Activated CD4-positive, CD25-positive, alpha-beta regulatory T cell (primary cell): ENCODE measurements around the gene ZNF33A.
"Not testable (repeated sequence)": the region's sequence is repeated elsewhere in the genome, so short reads cannot be mapped to it uniquely, and the experiment has no call there.

ENCODE experiments used
- DNase-seq, 4 experiments: peaks; one replicate each; lab custom pipeline; 2025; lab: John Stamatoyannopoulos, UW

ZNF33A gene

DNA sequence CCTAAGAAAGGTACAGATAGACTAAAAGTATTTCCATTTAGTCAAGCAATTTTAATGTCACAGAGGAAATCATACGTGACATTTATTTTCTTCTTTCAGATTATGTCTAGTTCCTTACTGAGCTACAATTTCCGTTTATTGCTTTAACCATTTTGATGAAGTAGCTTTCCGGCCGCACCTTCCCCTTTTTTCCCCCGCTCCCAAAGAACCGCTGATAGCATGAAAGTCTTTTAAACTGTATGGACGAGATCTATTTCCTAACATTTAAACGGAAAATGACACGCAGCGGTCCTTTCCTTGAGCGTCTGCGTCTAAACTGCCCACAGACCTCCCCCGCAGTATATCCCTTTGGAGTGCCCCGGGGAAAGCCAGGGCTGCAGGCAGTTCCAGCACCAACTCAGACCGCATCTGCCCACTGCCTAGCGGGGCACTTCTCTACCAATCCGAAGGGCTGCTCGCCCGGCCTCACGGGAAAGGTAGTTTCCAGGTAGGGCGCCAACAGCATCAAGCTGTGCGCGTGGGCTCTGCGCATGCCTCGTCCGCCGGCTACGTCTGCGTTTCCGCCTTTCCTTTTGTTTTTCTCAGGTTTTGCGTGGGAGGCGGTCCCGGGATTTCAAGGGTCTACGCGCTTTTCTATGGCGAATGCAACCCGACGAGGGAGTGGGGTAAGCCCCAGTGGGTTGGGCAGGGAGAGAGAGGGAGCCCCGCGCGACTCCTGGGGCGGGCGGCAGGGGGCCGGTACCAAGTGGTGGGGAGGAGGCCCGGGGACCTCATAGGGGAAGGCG, at the start of gene ZNF33A:
Gene ZNF33A, plus strand, starts transcription at position 557 of the 785 bp plus-strand sequence. CDS start 1,667 bp downstream, outside the sequence.
- DNase-seq: peak; percentile 73 to 81 (median 80)

DNA sequence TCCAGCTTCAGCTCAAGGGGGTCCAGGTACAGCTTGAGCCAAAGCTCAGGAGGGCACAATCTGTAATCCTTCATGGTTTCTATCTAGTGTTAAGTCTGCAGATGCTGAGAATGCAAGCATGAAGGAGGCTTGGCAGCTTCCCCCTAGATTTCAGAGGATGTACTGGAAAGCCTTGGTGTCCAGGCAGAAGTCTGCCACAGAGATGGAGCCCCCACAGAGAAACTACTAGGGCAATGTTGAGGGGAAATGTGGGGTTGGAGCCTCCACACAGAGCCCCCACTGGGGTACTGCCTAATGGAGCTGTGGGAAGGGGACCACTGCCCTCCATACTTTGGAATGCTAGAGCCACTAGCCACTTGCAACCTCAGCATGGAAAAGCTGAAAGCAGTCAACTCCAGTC, 45.5 kb upstream of the ZNF33A start:
- no peak for DNase-seq

DNA sequence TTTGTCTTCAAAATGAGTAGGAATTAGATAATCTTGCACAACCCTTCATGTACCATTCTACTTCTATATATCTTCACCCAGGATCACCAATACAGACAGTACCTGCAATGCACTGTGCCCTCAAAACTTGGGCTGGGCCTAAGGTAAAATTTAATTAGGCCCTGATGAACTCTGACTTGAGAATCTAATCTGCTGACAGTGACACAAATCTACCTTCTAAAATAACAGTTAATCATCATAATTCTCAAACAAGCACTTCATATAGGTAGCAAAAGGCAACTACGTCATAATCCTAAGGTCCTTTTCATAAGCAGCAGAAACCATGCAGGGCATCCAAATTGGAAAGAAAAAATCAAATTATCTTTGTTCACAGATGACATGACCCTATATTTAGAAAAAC, 38.1 kb upstream of the ZNF33A start:
- no peak for DNase-seq

DNA sequence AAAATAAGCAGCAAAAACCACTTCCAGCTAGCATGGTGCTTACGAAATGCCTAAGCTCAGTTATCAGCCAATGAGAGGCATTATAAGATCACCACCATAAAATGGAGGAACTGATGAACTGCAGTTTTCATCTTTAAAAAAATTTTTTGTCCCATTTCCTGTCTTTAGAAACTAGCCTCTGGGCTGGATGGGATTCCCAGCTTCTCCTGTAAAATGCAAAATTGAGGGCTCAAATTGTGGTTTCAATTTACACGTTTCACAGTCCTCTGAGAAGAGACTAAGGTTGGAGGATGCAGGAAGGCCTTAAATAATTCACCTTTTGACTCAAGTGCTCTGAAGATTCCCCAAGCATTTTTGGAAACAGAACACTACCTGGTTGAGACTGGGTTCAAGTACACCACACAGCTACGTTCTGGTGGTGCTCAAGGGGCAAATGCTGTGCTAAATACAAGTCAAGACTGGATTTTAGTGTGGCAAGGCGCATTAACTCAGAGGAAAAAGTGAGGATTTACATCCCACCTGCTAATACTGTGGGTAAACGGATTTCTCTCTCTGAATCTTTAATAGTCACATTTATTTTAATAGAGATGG, 35.0 kb upstream of the ZNF33A start:
- no peak for DNase-seq

DNA sequence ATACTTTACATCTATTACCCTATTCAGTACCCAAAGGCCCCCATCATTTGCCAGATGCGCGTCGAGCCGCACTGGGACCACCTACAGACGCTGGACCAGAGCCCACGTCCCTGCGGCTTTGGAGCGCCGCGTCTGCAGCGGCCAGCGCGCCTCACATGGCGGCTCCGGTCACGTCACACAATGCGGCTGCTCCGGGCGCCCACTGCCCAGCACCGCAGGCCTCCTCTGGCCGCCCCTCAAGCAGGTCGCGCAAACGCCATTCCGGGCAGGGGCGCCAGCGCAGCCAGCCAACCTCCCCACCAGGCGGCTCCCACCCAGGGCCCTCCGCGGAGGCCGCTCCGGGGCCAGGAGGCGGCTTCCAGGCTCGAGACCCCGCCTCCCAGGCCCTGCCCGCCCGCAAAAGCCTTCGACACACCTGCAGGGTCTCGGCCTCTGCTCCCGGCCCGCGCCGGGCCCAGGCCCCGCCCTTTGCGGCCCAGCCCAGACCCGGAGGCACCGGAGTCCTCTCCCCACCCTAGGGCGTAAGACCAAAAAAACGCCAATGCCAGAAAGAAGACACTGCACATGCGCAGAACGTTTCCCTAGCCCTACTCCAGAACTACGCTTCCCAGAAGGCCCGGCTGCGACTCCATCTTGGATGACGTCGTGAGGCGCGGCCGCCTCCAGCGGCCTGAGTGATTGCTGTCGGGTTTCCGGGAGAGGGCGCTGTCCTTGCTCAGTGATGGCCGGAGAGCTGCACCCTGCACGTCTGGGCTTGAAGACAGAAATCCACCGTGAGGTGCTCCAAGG, 34.2 kb upstream of the ZNF33A start, which contains the start of gene ZNF25:
Gene ZNF25, minus strand, starts transcription at position 557 of the 789 bp plus-strand sequence. CDS start 4,925 bp downstream, outside the sequence.
- DNase-seq: peak; percentile 91 to 96 (median 94)

DNA sequence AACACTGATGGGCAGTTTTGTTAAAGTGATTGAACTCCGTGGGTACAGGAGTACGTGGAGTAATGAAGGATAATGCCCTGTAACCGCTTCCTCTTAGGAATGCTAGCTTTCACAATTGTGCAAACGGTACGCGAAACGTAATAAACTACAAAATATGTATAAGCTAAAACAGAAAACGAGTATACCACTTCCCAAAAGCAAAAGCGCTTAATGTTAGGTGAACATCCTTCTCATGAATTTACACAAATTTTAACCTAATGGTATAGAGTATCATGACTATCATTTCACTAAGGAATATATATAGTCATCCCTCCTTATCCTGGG, 33.6 kb upstream of the ZNF33A start:
- DNase-seq: no peak

DNA sequence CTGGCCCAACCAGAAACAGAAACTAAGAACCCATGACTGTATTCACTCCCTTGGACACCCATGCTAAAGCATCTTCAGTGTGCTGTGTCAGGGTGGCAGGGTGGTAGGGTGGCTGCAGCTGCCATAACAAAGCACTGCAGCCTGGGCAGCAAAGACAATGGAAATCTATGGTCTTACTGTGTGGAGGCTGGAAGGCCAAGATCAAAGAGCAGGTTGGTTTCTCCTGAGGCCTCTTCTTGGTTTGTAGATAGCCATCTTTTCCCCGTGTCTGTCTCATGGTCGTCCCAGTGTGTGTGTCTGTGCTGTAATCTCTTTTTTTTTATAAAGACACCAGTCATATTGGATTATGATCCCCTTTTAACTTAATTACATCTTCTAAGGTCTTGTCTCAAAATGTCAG, 18.8 kb upstream of the ZNF33A start:
- DNase-seq: no peak

DNA sequence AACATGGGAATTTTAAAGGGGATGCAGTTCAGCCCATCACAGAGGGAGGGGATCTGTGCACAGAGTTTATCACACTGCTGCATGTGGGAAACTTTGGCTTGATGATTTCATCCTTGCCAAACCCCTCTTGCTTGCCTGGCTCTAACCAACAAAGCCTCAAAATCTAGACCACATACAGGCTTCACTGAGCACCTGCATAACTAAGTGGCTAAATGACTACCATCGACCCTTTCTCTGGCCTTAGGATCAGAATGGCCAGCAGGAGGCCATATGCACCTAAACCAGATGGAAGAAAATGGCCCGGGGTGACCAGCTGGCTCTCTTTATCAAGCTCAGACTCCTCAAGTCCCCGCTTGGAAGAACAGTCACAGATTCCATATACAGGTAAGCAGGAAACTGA, 18.4 kb upstream of the ZNF33A start:
- DNase-seq: no peak

DNA sequence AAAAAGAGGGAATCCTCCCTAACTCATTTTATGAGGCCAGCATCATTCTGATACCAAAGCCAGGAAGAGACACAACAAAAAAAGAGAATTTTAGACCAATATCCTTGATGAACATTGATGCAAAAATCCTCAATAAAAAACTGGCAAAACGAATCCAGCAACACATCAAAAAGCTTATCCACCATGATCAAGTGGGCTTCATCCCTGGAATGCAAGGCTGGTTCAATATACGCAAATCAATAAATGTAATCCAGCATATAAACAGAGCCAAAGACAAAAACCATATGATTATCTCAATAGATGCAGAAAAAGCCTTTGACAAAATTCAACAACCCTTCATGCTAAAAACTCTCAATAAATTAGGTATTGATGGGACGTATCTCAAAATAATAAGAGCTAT, 11.6 kb upstream of the ZNF33A start:
- not testable (repeated sequence) for DNase-seq

DNA sequence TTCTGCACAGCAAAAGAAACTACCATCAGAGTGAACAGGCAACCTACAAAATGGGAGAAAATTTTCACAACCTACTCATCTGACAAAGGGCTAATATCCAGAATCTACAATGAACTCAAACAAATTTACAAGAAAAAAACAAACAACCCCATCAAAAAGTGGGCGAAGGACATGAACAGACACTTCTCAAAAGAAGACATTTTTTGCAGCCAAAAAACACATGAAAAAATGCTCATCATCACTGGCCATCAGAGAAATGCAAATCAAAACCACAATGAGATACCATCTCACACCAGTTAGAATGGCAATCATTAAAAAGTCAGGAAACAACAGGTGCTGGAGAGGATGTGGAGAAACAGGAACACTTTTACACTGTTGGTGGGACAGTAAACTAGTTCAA, 10.0 kb upstream of the ZNF33A start:
- DNase-seq: not testable (repeated sequence)

DNA sequence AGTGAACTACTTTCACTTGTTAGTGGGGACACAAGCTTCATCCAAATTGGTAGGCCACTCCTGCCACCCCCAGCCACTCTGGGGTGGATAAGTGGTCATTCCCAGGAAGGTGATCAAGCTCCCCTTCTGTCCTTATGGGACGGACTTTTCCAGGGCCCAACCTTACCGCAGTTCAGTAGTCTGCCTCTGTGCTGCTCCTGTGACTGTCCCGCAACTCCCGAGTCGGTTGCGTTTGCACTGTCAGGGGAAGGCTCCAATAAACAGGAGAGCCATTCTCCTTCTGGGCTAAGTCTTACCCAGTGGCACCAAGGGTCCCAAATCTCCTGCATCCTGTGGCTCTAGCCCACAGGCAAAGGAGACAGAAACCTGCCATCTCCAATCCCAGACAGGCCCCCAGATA, 7.4 kb upstream of the ZNF33A start:
- DNase-seq: no peak

DNA sequence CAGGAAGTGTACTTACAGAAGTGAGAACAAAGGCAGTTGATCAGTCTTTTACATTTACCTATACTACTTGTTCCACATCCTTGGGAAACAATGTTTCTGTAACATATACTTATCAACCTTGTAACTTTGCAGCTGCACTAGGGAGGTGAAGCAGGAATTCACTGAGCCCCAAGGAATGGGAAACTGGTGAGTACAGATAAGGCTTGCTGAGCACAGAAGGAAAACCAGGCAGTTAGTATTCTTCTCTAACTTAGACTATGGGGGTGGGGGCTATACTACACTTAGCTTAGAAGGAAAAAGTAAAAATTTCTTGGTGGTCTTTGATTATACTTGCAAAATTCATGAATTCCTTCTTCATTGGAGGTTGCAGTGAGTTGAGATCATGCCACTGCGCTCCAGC, 6.9 kb upstream of the ZNF33A start:
- no peak for DNase-seq

DNA sequence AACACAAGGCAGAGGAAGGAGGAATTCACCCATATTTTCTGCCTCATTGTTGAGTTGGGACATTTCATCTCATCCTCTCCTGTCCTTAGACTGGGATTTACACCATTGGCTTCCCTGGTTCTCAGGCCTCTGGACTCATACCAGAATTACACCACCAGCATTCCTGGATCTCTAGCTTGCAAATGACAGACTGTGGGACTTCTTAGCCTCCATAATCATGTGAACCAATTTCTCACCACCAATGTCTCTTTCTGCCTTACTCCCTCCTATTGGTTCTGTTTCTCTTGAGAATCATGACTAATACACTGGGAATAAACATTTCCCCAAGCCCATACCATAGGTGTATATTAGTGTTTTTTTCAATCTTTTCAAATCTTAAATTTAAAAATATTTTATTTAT, 2.9 kb upstream of the ZNF33A start:
- DNase-seq: no peak

DNA sequence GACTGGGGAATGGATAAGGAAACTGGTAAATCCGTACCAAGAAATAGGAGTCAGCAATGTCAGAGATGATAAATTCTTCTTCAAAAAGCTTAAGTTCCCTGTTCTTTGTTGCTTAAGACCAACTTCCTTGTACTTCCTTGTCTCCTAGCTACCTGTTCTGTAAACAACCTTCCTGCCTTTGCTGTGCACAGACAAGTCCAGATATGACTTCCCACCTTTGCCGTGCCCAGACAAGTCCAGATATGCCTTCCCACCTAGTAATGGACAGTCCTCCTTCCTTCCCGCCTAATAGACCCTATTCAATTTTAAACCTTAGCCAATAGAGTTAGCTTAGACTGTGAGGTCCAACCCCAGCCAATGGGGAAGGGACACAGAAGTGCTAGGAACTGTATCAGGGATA, 2.5 kb upstream of the ZNF33A start:
- no peak for DNase-seq

DNA sequence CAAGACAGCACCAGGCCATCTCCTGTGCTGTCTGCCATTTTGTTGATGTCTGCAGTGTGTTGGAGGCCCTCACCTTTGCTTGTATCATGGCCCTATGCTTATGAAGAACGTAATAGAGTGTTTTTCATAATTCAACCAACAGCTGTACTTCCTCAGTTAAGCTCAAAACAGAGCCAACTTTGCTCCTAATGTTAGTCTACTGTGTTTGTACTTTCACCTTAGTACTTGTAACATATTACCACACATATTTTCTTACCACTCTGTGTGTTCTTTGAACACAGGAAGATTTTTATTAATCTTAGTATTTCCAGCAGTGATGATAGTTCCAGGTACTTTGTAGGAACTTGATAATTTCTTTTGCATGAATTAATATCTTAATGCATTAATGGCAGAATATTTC, 5.9 kb downstream of the ZNF33A start:
- no peak for DNase-seq

DNA sequence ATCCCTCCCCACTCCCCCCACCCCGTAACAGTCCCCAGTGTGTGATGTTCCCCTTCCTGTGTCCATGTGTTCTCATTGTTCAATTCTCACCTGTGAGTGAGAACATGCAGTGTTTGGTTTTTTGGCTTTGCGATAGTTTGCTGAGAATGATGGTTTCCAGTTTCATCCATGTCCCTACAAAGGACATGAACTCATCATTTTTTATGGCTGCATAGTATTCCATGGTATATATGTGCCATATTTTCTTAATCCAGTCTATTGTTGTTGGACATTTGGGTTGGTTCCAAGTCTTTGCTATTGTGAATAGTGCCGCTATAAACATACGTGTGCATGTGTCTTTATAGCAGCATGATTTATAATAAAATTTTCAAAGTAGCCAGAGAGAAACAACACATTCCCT, 8.6 kb downstream of the ZNF33A start:
- not testable (repeated sequence) for DNase-seq

DNA sequence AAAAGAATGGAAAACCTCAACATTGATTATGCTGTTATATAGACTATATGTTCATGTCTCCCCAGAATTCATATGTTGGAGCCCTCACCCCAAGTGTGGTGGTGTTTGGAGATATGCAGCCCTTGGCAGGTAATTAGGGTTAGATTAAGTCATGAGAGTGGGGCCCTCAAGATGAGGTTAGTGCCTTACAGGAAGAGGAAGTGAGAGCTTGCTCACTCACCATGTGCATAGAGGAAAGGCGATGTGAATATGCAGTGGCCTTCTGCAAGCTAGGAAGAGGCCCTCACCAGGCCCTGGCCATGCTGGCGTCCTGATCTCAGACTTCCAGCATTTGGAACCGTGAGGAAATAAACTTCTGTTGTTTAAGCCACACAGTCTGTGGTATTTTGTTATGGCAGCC, 14.8 kb downstream of the ZNF33A start:
- no peak for DNase-seq

DNA sequence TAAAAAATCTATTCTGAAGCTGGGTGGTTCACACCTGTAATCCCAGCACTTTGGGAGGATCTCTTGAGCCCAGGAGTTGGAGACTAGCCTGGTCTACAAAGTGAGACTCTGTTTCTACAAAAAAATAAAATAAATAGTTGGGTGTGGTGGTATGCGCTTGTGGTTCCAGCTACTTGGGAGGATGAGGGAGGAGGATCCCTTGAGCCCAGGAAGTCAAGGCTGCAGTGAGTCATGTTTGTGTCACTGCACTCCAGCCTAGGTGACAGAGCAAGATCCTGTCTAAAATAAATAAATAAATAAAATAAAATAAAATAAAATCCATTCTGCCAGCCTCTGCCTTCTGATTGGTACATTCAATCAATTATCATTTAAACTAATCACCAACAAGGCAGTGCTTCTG, 17.5 kb downstream of the ZNF33A start:
- no peak for DNase-seq

DNA sequence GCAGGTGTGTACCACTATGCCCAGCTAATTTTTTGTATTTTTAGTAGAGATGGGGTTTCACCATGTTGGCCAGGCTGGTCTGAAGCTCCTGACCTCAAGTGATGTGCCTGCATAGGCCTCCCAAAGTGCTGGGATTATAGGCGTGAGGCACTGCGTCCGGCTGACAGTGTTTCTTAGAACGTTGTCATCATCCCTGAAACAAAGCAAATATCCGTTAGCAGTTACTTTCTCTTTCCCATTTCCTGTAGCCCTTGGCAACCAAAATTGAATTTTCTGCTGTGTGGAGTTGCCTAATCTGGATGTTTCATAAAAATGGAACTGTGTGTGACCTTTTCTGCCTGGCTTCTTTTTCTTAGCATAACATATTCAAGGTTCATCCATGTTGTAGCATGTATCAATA, 22.4 kb downstream of the ZNF33A start:
- DNase-seq: no peak

DNA sequence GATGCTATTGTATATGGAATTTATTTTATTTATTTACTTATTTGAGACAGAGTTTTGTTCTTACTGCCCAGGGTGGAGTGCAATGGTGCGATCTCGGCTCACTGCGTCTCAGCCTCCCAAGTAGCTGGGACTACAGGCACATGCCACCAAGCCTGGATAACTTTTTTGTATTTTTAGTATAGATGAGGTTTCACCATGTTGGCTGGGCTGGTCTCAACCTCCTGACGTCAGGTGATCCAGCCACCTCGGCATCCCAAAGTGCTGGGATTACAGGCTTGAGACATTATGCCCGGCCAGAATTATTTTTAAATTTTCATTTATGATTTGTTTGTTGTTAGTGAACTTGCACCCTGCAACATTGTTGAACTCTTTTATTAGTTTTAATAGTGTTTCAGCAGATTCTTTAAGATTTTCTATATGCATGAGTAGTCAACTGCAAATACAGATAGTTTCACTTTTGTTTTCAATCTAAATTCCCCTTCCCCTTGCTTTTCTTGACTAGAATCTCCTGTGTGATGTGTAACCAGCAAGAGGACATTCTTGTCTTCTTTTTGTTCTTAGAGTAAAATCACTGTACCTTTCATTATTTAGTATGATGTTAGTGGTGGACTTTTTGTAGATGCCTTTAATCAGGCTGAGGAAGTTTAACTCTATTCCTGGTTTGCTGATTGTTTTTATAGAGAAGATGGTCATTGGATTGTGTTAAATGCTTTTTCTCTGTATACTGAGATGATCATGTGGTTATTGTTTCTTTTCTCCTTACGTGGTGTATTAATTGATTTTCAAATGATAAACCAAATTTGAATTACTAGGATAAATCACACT, 27.8 kb downstream of the ZNF33A start:
- DNase-seq: no peak

DNA sequence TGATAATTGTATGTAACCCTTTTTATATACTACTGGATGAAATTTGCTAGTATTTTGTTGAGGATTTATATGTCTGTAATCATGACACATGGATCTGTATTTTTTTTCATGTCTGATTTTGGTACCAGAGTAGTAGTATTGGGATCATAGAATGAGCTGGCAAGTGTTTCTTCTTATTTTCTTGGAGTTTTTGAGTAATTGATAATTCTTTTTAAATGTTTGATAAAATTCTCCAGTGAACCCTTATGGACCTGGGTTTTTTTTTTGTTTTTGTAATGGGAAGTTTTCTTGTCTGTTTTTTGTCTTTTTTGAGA, 28.4 kb downstream of the ZNF33A start:
- DNase-seq: no peak

DNA sequence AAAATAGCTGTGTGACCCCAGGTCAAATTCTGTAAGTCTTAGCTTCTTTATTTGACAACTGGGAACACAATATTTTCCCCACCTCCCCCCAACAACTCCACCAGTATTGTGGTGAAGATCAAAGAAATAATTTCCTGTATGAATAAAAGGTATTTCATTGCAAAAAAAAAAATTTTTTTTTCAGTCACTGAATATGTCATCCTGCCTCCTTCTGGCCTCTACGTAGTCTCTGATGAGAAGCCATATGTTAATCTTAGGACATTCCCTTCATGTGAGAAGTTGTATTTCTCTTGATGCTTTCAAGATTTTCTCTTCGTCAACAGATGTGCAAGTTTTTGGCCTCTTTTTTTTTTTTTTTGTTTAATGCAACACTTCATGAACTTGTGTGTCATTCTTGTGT, 33.0 kb downstream of the ZNF33A start:
- no peak for DNase-seq
